ENCODE results near the gene MRPS34.
"Not testable (repeated sequence)": the region's sequence is repeated elsewhere in the genome, so short reads cannot be mapped to it uniquely, and the experiment has no call there.

The MRPS34 gene

GRCh38 chr16:1817276-1817589 is 44.3 kb upstream of the MRPS34 start:
- no peak for FAIRE-seq

GRCh38 chr16:1816396-1817275 is 43.7 kb upstream of the MRPS34 start:
- TF ChIP-seq POLR2AphosphoS5 (IDR thresholded peaks at IDR 0.05; ENCODE audit: low read depth, low read length) (no peak), POU2F2 (IDR thresholded peaks at IDR 0.05; ENCODE audit: low read depth, low read length) (no peak), SPI1 (IDR thresholded peaks at IDR 0.05; ENCODE audit: low read depth, low read length) (no peak), TAF1 (IDR thresholded peaks at IDR 0.05; ENCODE audit: low read depth, low read length) (no peak), PAX5 (IDR thresholded peaks at IDR 0.05; ENCODE audit: insufficient read depth, low read length, severe bottlenecking) (no peak), POLR2A (IDR thresholded peaks at IDR 0.05; ENCODE audit: low read depth, low read length) (no peak)
- FAIRE-seq: no peak
- no peak for DNase-seq (ENCODE audit: insufficient read length, low spot score)

More at GRCh38 chr16:1817276-1817589, 44.3 kb upstream of the MRPS34 start:
- TF ChIP-seq TAF1 (IDR thresholded peaks at IDR 0.05; ENCODE audit: low read depth, low read length): no peak
- TF ChIP-seq POU2F2 (IDR thresholded peaks at IDR 0.05; ENCODE audit: low read depth, low read length): no peak
- TF ChIP-seq POLR2A (IDR thresholded peaks at IDR 0.05; ENCODE audit: low read depth, low read length): no peak
- TF ChIP-seq POLR2AphosphoS5 (IDR thresholded peaks at IDR 0.05; ENCODE audit: low read depth, low read length): no peak
- TF ChIP-seq PAX5 (IDR thresholded peaks at IDR 0.05; ENCODE audit: insufficient read depth, low read length, severe bottlenecking): no peak
- no peak for TF ChIP-seq SPI1 (IDR thresholded peaks at IDR 0.05; ENCODE audit: low read depth, low read length)
- DNase-seq (ENCODE audit: insufficient read length, low spot score): no peak

- no peak for DNase-seq (ENCODE audit: insufficient read length, low spot score)
- FAIRE-seq: no peak
- TF ChIP-seq POLR2A (IDR thresholded peaks at IDR 0.05; ENCODE audit: low read depth, low read length) (no peak), POLR2AphosphoS5 (IDR thresholded peaks at IDR 0.05; ENCODE audit: low read depth, low read length) (no peak)
Observed at GRCh38 chr16:1815461-1815860, 42.5 kb upstream of the MRPS34 start.

- DNase-seq (ENCODE audit: insufficient read length, low spot score) (no peak), FAIRE-seq (peak; percentile 63)
- TF ChIP-seq SPI1 (IDR thresholded peaks at IDR 0.05; ENCODE audit: low read depth, low read length): no peak
- no peak for TF ChIP-seq POLR2A (IDR thresholded peaks at IDR 0.05; ENCODE audit: low read depth, low read length)
- no peak for TF ChIP-seq POLR2AphosphoS5 (IDR thresholded peaks at IDR 0.05; ENCODE audit: low read depth, low read length)
- no peak for TF ChIP-seq POU2F2 (IDR thresholded peaks at IDR 0.05; ENCODE audit: low read depth, low read length)
- no peak for TF ChIP-seq PAX5 (IDR thresholded peaks at IDR 0.05; ENCODE audit: insufficient read depth, low read length, severe bottlenecking)
- TF ChIP-seq TAF1 (IDR thresholded peaks at IDR 0.05; ENCODE audit: low read depth, low read length): no peak
Observed at GRCh38 chr16:1812732-1813163, 39.8 kb upstream of the MRPS34 start.

- DNase-seq (ENCODE audit: insufficient read length, low spot score): no peak
- no peak for TF ChIP-seq PAX5 (IDR thresholded peaks at IDR 0.05; ENCODE audit: insufficient read depth, low read length, severe bottlenecking)
- no peak for TF ChIP-seq POLR2AphosphoS5 (IDR thresholded peaks at IDR 0.05; ENCODE audit: low read depth, low read length)
- no peak for TF ChIP-seq SPI1 (IDR thresholded peaks at IDR 0.05; ENCODE audit: low read depth, low read length)
- TF ChIP-seq POU2F2 (IDR thresholded peaks at IDR 0.05; ENCODE audit: low read depth, low read length): no peak
- TF ChIP-seq TAF1 (IDR thresholded peaks at IDR 0.05; ENCODE audit: low read depth, low read length): no peak
- TF ChIP-seq POLR2A (IDR thresholded peaks at IDR 0.05; ENCODE audit: low read depth, low read length): no peak
- no peak for FAIRE-seq
Observed at GRCh38 chr16:1810536-1810935, 37.6 kb upstream of the MRPS34 start.

GRCh38 chr16:1810106-1810505 is 37.2 kb upstream of the MRPS34 start:
- no peak for DNase-seq (ENCODE audit: insufficient read length, low spot score)
- TF ChIP-seq TAF1 (IDR thresholded peaks at IDR 0.05; ENCODE audit: low read depth, low read length) (no peak), POLR2A (IDR thresholded peaks at IDR 0.05; ENCODE audit: low read depth, low read length) (no peak), PAX5 (IDR thresholded peaks at IDR 0.05; ENCODE audit: insufficient read depth, low read length, severe bottlenecking) (no peak), SPI1 (IDR thresholded peaks at IDR 0.05; ENCODE audit: low read depth, low read length) (no peak), POU2F2 (IDR thresholded peaks at IDR 0.05; ENCODE audit: low read depth, low read length) (no peak), POLR2AphosphoS5 (IDR thresholded peaks at IDR 0.05; ENCODE audit: low read depth, low read length) (no peak)
- no peak for FAIRE-seq

GRCh38 chr16:1809281-1809801 is 36.4 kb upstream of the MRPS34 start:
- FAIRE-seq (no peak), DNase-seq (ENCODE audit: insufficient read length, low spot score) (no peak)
- TF ChIP-seq PAX5 (IDR thresholded peaks at IDR 0.05; ENCODE audit: insufficient read depth, low read length, severe bottlenecking): no peak

- FAIRE-seq (no peak), DNase-seq (ENCODE audit: insufficient read length, low spot score) (no peak)
- TF ChIP-seq TAF1 (IDR thresholded peaks at IDR 0.05; ENCODE audit: low read depth, low read length) (no peak), SPI1 (IDR thresholded peaks at IDR 0.05; ENCODE audit: low read depth, low read length) (no peak), POLR2AphosphoS5 (IDR thresholded peaks at IDR 0.05; ENCODE audit: low read depth, low read length) (no peak), PAX5 (IDR thresholded peaks at IDR 0.05; ENCODE audit: insufficient read depth, low read length, severe bottlenecking) (no peak), POU2F2 (IDR thresholded peaks at IDR 0.05; ENCODE audit: low read depth, low read length) (no peak), POLR2A (IDR thresholded peaks at IDR 0.05; ENCODE audit: low read depth, low read length) (no peak)
Observed at GRCh38 chr16:1808691-1809090, 35.8 kb upstream of the MRPS34 start.

- no peak for FAIRE-seq
- TF ChIP-seq POU2F2 (IDR thresholded peaks at IDR 0.05; ENCODE audit: low read depth, low read length): no peak
- no peak for TF ChIP-seq TAF1 (IDR thresholded peaks at IDR 0.05; ENCODE audit: low read depth, low read length)
- no peak for TF ChIP-seq POLR2A (IDR thresholded peaks at IDR 0.05; ENCODE audit: low read depth, low read length)
- DNase-seq (ENCODE audit: insufficient read length, low spot score): no peak
Observed at GRCh38 chr16:1807626-1808025, 34.7 kb upstream of the MRPS34 start.

GRCh38 chr16:1800701-1801100 is 27.8 kb upstream of the MRPS34 start:
- FAIRE-seq (no peak), DNase-seq (ENCODE audit: insufficient read length, low spot score) (no peak)
- no peak for TF ChIP-seq SPI1 (IDR thresholded peaks at IDR 0.05; ENCODE audit: low read depth, low read length)
- TF ChIP-seq POLR2A (IDR thresholded peaks at IDR 0.05; ENCODE audit: low read depth, low read length): no peak
- no peak for TF ChIP-seq POU2F2 (IDR thresholded peaks at IDR 0.05; ENCODE audit: low read depth, low read length)
- no peak for TF ChIP-seq PAX5 (IDR thresholded peaks at IDR 0.05; ENCODE audit: insufficient read depth, low read length, severe bottlenecking)
- TF ChIP-seq POLR2AphosphoS5 (IDR thresholded peaks at IDR 0.05; ENCODE audit: low read depth, low read length): no peak
- no peak for TF ChIP-seq TAF1 (IDR thresholded peaks at IDR 0.05; ENCODE audit: low read depth, low read length)

GRCh38 chr16:1799263-1799662 is 26.3 kb upstream of the MRPS34 start:
- FAIRE-seq; DNase-seq (ENCODE audit: insufficient read length, low spot score): not testable (repeated sequence)

Measured in GM12891 (cell line).